ENCODE measurements around the gene CIT.

CIT gene

DNA sequence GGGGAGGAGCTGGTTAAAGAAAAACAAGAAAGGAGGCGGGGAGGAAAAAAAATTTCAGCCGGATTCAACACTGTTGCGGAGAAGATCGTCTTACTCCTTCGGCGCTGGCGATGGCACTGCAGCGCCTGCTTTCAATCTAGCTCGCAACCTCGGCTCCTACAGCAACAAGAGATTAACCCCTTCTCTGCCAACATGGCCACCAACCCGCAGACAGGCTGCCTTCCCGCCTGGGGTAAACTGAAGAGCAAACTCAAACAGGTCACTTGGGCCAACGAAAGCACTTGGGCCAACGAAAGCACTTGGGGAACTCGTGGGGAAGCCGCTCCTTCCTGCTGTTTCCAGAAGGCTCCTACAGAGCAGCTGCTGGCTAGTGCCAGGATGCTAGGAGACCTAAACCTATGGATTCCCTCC, 73.7 kb downstream of the CIT start:
- DNase-seq: no peak

DNA sequence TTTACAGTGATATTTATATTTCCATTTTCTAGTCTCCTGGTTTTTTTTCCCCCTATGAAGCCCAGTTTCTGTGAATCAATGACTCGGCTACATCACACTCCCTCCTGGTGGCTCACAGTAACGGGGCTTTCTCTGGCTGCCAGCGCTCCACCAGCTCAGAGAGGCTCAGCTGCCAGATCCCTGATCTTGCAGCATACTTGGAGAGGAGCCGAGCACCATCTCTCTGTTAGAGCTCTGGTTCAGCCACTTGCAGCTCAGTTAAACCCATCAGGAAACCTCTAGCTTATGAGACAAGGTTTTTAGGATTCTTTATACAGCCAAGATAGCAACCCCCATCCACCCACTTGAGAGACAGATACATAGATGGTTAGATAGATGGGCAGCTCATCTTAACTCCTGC, 74.6 kb downstream of the CIT start:
- DNase-seq: no peak

- no peak for DNase-seq
Measured at GRCh38 chr12:119797090-119797489, 80.0 kb downstream of the CIT start.

GRCh38 chr12:119796292-119796691, 80.8 kb downstream of the CIT start:
- no peak for DNase-seq

- no peak for DNase-seq
Measured at GRCh38 chr12:119791453-119791852, 85.7 kb downstream of the CIT start.

GRCh38 chr12:119788786-119789185, 88.3 kb downstream of the CIT start:
- DNase-seq: no peak

GRCh38 chr12:119786539-119786938, 90.6 kb downstream of the CIT start:
- DNase-seq: no peak

- DNase-seq: no peak
Measured at GRCh38 chr12:119784673-119785072, 92.4 kb downstream of the CIT start.

DNA sequence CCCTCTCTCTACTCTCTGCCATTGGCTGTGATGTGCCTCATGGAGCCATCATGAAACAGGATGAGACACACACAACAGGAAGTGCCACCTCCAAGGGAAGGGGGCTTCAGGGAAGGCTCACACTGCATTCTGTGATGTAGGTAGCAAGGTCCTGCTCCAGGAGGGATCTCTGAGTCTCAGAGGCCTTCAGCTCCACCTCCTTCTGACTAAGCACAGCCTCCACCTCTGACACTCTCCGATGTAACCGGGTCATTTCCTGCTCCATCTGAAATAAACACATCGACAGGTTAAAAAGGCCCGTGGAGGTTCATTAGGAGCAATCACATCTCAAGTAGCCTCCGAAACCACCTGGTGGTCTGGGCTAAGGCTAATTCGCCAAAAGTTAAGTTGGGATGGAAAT, 93.3 kb downstream of the CIT start:
- no peak for DNase-seq

GRCh38 chr12:119781804-119782203, 95.3 kb downstream of the CIT start:
- no peak for DNase-seq

GRCh38 chr12:119780786-119781434, 96.2 kb downstream of the CIT start:
- peak; percentile 22 for DNase-seq

- DNase-seq: no peak
Measured at GRCh38 chr12:119775246-119775895, 101.7 kb downstream of the CIT start.

DNA sequence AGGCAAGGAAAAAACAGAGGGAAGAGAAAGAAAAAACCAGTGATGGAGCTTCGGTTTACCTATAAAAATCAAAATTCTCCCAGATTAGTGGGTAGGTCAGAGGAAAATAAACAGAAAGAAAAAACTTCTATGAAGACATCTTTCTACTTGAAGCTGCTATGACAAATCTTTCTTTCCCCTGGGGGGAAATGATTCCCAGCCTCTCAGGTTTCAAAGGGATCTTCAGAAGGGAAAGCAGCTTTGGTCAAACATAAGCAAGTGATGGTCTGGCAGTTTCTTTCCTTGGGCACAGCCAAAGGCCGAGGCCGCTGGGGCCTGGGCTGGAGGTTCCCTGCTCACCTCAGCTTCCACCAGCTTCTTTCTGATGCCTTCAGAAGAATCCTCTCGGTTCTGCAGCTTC, 104.7 kb downstream of the CIT start:
- no peak for DNase-seq

DNA sequence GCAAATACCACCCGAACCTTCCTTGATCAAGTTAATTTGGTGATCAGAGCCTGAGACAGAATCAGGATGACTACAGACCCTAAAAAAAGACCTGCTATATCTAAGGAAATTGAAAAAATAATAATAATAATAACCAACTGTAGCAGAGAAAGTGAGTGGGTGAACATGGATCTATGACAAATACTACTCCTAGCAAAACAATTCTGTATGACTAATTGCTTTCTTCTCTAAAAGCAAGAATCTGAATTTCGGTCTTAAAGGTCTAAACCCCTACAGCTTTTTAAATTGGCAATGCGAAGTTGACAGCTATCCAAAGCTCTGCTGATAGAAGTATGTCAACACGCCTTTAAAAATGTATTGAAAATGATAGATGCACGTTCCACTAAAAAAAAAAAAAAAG, 107.0 kb downstream of the CIT start:
- no peak for DNase-seq

DNA sequence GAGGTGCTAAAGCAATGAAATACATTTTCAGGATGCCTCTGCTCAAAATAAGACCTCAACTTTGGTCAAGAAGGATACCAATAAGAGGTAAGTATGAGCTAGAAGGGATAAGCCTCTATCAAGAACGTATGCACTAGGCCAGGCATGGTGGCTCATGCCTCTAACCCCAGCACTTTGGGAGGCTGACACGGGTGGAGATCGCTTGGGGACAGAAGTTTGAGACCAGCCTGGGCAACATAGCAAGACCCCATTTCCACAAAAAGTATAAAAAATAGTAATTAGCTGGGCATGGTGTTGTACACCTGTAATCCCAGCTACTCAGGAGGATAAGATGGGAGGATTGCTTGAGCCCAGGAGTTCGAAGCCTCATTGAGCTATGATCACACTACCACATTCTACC, 114.5 kb downstream of the CIT start:
- no peak for DNase-seq

GRCh38 chr12:119758722-119759121, 118.4 kb downstream of the CIT start:
- no peak for DNase-seq

- DNase-seq: no peak
Measured at GRCh38 chr12:119758234-119758633, 118.9 kb downstream of the CIT start.

DNA sequence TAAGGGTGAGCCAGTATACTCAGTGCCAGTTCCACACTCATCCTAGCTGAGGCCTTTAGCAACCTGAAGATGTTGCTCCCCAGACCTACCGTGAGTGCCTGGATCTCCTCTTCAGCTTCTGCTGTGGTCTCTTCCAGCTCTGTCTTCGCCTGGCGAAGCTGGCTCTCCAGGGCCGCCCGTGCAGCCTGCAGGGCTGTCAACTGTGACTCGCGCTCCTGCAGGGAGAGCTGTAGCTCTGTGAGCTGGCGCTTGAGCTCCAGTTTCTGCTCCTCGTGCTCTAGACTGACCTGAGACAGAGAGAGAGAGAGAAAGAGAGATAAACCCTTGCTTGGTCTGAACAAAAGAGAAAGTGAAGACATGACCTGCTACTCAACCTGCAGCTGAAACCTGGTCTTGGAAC, 125.2 kb downstream of the CIT start:
- DNase-seq: no peak

GRCh38 chr12:119749666-119750065, 127.5 kb downstream of the CIT start:
- no peak for DNase-seq

GRCh38 chr12:119748497-119748896, 128.6 kb downstream of the CIT start:
- DNase-seq: no peak

DNA sequence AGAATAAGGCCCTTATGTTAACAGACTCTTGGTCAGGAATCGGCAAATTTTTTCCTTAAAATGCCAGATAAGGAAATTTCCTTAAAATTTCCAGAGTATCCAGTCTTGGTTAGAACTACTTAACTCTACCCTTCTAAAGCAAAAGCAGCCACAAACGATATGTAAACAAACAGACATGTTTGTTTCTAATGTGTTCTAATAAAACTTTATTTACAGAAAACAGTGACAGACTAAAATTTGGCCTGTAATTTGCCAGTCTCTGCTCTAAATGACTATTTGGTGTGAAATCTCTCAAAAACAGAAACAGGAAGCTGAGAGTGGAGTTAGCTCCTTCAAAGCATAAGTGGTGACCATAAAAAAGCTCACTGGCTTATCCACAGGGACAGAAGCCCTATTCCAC, 131.0 kb downstream of the CIT start:
- DNase-seq: no peak

GRCh38 chr12:119744900-119745606, 132.1 kb downstream of the CIT start:
- no peak for DNase-seq

DNA sequence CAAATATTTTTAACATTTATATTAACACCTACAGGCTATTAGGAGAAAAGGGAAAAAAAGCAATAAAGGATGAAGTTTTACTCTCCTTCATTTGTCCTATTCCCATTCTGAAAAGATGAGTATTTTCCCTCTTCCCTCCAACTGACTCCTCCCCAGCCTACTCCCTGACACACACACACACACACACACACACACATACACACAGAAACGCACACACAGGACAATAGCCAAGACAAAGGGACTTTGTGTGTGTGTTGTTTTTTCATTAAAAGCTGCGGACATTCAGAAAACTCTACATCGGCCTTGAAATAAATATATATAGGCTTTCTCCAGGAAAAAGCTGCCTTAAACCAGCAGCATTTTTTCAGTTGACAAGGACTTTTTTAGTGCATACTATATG, 134.4 kb downstream of the CIT start:
- DNase-seq: no peak

DNA sequence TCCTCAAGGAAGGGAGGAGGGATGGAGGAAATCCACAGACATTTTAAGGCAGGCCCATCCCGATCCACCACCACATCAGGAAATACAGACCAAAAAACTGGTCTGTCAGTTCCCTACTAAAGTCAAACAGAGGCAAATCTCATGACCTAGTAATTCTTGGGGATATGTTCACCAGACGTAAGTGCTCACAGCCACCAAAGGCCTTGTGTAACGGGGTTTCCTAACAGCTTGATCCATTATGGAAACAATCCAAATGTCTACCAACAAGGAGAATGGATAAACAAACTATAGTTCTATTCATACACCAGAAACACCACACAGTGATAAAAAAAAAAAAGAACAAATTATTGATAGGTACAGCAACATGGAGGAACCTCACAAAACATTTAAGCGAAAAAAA, 136.3 kb downstream of the CIT start:
- no peak for DNase-seq
